Measurements from ENCODE around the gene C21orf58. TPM values are rescaled to one million over a fixed set of nuclear protein-coding genes. Genes with fewer than 3 reads are reported as not detected.

Gene C21orf58
- total RNA-seq, 2 donors from 2014 or later: 19.6 to 37.4 TPM

- Histone ChIP-seq H3K4me1 (ENCODE audit: control insufficient read depth, insufficient read depth, low read length) (no peaks in the 10 kb centered on the region), H3K27ac (ENCODE audit: low read depth, low read length) (peak overlapping the region; percentile 17), H3K9ac (ENCODE audit: extremely low read depth, low read length, poor library complexity, severe bottlenecking) (no peak overlapping the region), H3K4me3 (ENCODE audit: low read length) (no peak overlapping the region), H3K36me3 (ENCODE audit: control insufficient read depth, insufficient read depth, low read length) (peaks cover 22% of the 10 kb centered on the region), H3K9me3 (ENCODE audit: control insufficient read depth, low read length) (no peaks in the 10 kb centered on the region), H3K27me3 (ENCODE audit: control insufficient read depth, insufficient read depth, low read length, poor library complexity, severe bottlenecking) (no peaks in the 10 kb centered on the region)
- Mint-ChIP-seq H3K4me3 (peak overlapping the region; percentile 44), H3K27me3 (ENCODE audit: insufficient read depth) (peaks cover 4% of the 10 kb centered on the region), H3K4me1 (peaks cover 3% of the 10 kb centered on the region), H3K27ac (peak overlapping the region; percentile 71), H3K9me3 (peaks cover 3% of the 10 kb centered on the region), H3K36me3 (ENCODE audit: low read depth) (peaks cover 30% of the 10 kb centered on the region)
- peak; percentile 66 for DNase-seq
- WGBS, 2 experiments (ENCODE audit: insufficient coverage in 1 of 2, insufficient read length in 1 of 2): 87 to 90% methylated on average over 76 to 84 of the region's 84 CpGs
- no peak for TF ChIP-seq CTCF (conservative IDR thresholded peaks at IDR 0.05)
Observed at GRCh38 chr21:46297338-46298271, 26.1 kb downstream of the C21orf58 start.

GRCh38 chr21:46295996-46296752 lies 27.5 kb downstream of the C21orf58 start:
- peaks cover 39% of the 10 kb centered on the region for H3K36me3 Mint-ChIP-seq (ENCODE audit: low read depth)
- Histone ChIP-seq H3K4me1 (ENCODE audit: control insufficient read depth, insufficient read depth, low read length) (no peaks in the 10 kb centered on the region), H3K4me3 (ENCODE audit: low read length) (no peak overlapping the region), H3K9me3 (ENCODE audit: control insufficient read depth, low read length) (peaks cover 12% of the 10 kb centered on the region), H3K36me3 (ENCODE audit: control insufficient read depth, insufficient read depth, low read length) (peaks cover 31% of the 10 kb centered on the region), H3K27me3 (ENCODE audit: control insufficient read depth, insufficient read depth, low read length, poor library complexity, severe bottlenecking) (no peaks in the 10 kb centered on the region), H3K27ac (ENCODE audit: low read depth, low read length) (peak overlapping the region; percentile 24), H3K9ac (ENCODE audit: extremely low read depth, low read length, poor library complexity, severe bottlenecking) (no peak overlapping the region)
- peaks cover 6% of the 10 kb centered on the region for H3K4me1 Mint-ChIP-seq
- no peak for TF ChIP-seq CTCF (conservative IDR thresholded peaks at IDR 0.05)
- peak; percentile 73 for DNase-seq
- no peak overlapping the region for H3K4me3 Mint-ChIP-seq
- no peak overlapping the region for H3K27ac Mint-ChIP-seq
- 86% methylated on average over 21 to 29 of the region's 29 CpGs for WGBS, 2 experiments (ENCODE audit: insufficient coverage in 1 of 2, insufficient read length in 1 of 2)
- peaks cover 9% of the 10 kb centered on the region for H3K9me3 Mint-ChIP-seq
- peaks cover 4% of the 10 kb centered on the region for H3K27me3 Mint-ChIP-seq (ENCODE audit: insufficient read depth)

- H3K4me1 ChIP-seq (ENCODE audit: control insufficient read depth, insufficient read depth, low read length): no peaks in the 10 kb centered on the region
- H3K4me1 Mint-ChIP-seq: peaks cover 7% of the 10 kb centered on the region
- peaks cover 32% of the 10 kb centered on the region for H3K36me3 Mint-ChIP-seq (ENCODE audit: low read depth)
- peaks cover 4% of the 10 kb centered on the region for H3K27me3 Mint-ChIP-seq (ENCODE audit: insufficient read depth)
- H3K27ac ChIP-seq (ENCODE audit: low read depth, low read length): peak overlapping the region; percentile 38
- peaks cover 9% of the 10 kb centered on the region for H3K9me3 Mint-ChIP-seq
- TF ChIP-seq CTCF (conservative IDR thresholded peaks at IDR 0.05): no peak
- no peak overlapping the region for H3K4me3 Mint-ChIP-seq
- no peaks in the 10 kb centered on the region for H3K27me3 ChIP-seq (ENCODE audit: control insufficient read depth, insufficient read depth, low read length, poor library complexity, severe bottlenecking)
- peaks cover 12% of the 10 kb centered on the region for H3K9me3 ChIP-seq (ENCODE audit: control insufficient read depth, low read length)
- no peak overlapping the region for H3K4me3 ChIP-seq (ENCODE audit: low read length)
- DNase-seq: peak; percentile 73
- WGBS, 2 experiments (ENCODE audit: insufficient coverage in 1 of 2, insufficient read length in 1 of 2): 40 to 84% methylated on average over 2 to 8 of the region's 9 CpGs
- H3K36me3 ChIP-seq (ENCODE audit: control insufficient read depth, insufficient read depth, low read length): peaks cover 26% of the 10 kb centered on the region
- H3K9ac ChIP-seq (ENCODE audit: extremely low read depth, low read length, poor library complexity, severe bottlenecking): no peak overlapping the region
- H3K27ac Mint-ChIP-seq: no peak overlapping the region
Observed at GRCh38 chr21:46295177-46295770, 28.4 kb downstream of the C21orf58 start.

All from endodermal cell (in vitro differentiated cells).